ENCODE results near the gene TBC1D1.

GRCh38 chr4:38182334-38182998 is 291.6 kb downstream of the TBC1D1 start:
- TF ChIP-seq CTCF (conservative IDR thresholded peaks at IDR 0.05; ENCODE audit: low read depth, low read length) (no peak), EZH2 (IDR thresholded peaks at IDR 0.05; ENCODE audit: borderline replicate concordance, low read depth, low read length, poor library complexity, severe bottlenecking) (no peak)
